22Rv1 (cell line): ENCODE data around the gene SPEF1.

ENCODE experiments used
- H3K27ac ChIP-seq: fragments of 450-650 bp; 2 replicates; pipeline ENCODE4 v1.5.1; 2017
- CTCF ChIP-seq: fragments of 450-650 bp; IDR thresholded peaks from 2 replicates; pipeline ENCODE4 v1.5.1; 2017; ENCODE audit warnings: mild to moderate bottlenecking
- ZFX ChIP-seq: fragments of 450-650 bp; IDR thresholded peaks from 2 replicates; pipeline ENCODE4 v1.6.1; 2017; ENCODE audit warnings: antibody characterized with exemption, borderline replicate concordance

SPEF1 gene

GRCh38 chr20:3728354-3728753, 52.9 kb downstream of the SPEF1 start:
- TF ChIP-seq ZFX (no peak), CTCF (no peak)
- H3K27ac ChIP-seq, result no peak overlapping the region
